ENCODE measurements around the gene CDK14. TPM values are rescaled to one million over a fixed set of nuclear protein-coding genes. Genes with fewer than 3 reads are reported as not detected.

Gene CDK14
- total and polyA plus RNA-seq, 10 of the 15 experiments (the other 5 are each of a cell fraction or from before 2014, with no cell fraction given): 6.5 to 61.3 (median 24.2) TPM

DNA sequence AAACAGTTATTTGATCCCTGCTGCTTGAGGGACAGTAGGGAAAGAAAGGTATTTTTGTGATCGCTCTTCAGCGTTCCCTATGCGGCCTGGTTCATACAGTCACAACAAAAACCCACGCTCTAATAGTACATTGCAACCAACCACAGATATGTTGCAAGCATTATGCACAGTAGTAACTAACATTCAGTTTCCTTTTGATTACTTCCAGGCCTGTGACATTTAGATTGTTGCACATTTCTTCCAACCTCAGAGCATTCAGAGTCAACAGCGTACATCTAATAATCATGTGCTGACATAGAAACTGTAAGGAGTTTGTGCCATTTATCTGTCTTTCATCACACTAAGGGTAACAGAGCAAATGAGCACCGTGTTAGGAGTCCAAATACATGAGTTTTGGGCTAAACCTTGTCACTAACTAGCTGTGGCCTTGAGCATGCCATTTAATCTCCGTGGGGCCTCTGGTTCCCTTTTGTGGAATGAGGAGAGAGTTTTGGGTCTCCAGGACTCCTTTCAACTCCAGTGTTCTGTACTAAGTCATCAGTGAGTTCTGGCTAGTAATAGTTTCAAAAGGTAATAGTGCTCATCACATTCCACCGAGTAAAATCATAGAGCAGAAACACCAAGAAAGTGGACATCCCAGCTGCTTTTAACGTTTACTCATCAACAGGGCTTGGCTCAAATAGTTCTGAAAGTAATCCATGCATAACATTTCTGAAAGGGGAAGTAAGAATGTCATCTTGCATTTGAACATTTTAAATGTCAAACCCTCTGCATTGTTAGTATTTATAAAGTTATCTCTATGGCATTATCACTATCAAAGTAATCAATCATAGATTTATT is 569.1 kb downstream of the CDK14 start:
- Histone ChIP-seq H3K9ac (ENCODE audit: control insufficient read depth, insufficient read depth, low read length) (no peak overlapping the region), H3K27me3 (replicated peaks in 1 of 2; ENCODE audit: control insufficient read depth in 2 of 2, insufficient read depth in 2 of 2, low read length in 1 of 2) (no peaks in the 10 kb centered on the region), H2AFZ (ENCODE audit: control insufficient read depth, low read depth, low read length) (no peak overlapping the region), H3K9me3 (replicated peaks; ENCODE audit: control insufficient read depth, insufficient read depth, low read length) (no peaks in the 10 kb centered on the region), H4K20me1 (ENCODE audit: control insufficient read depth, insufficient read depth) (no peaks in the 10 kb centered on the region; the same call in 1 of the 2 replicates), H3K4me2 (ENCODE audit: control insufficient read depth, insufficient read depth) (peak overlapping the region; percentile 17), H3K4me3 (no peak overlapping the region), H3K36me3 (ENCODE audit: control insufficient read depth in 2 of 2, insufficient read depth in 2 of 2, low read length in 1 of 2) (no peaks in the 10 kb centered on the region), H3K4me1 (ENCODE audit: control insufficient read depth, insufficient read depth, low read length) (peaks cover 9% of the 10 kb centered on the region), H3K79me2 (ENCODE audit: control insufficient read depth, insufficient read depth, low read length) (no peaks in the 10 kb centered on the region), H3K27ac (ENCODE audit: control insufficient read depth, insufficient read depth) (peak overlapping the region; percentile 30; the same call in 1 of the 2 replicates)
- ChIA-PET CTCF (interaction anchor here (0.5 kb wide), 1 partner anchor 408 kb away, joined by 3 read pairs; no protein-coding TSS in a partner anchor), RAD21 (ENCODE audit: unreplicated experiment) (no interaction called here), SMC1A (ENCODE audit: uncharacterized antibody, unreplicated experiment) (interaction anchor here (1.4 kb wide), 1 partner anchor 74 kb away, joined by 3 read pairs; no protein-coding TSS in a partner anchor), POLR2A (no interaction called here)
- WGBS (ENCODE audit: insufficient coverage, insufficient replicate concordance, low lambda C conversion rate, missing lambda C conversion rate): 44% methylated on average over 9 of the region's 9 CpGs
- FAIRE-seq: peak; percentile 93
- peak; percentile 92 for ATAC-seq
- no peak for TF ChIP-seq PBX3 (IDR thresholded peaks at IDR 0.05; ENCODE audit: insufficient replicate concordance, low read depth, low read length)
- TF ChIP-seq RUNX3 (IDR thresholded peaks at IDR 0.05; ENCODE audit: low read length): peak; percentile 28; the same call in 1 of the 2 replicates
- TF ChIP-seq E4F1 (IDR thresholded peaks at IDR 0.05; ENCODE audit: borderline replicate concordance, partially characterized antibody): no peak
- TF ChIP-seq GATAD2B (conservative IDR thresholded peaks at IDR 0.05; ENCODE audit: low read depth): no peak
- peak; percentile 75 for TF ChIP-seq ZBTB40 (IDR thresholded peaks at IDR 0.05; ENCODE audit: borderline replicate concordance)
- peak; percentile 68; the same call in 1 of the 2 replicates for TF ChIP-seq PAX5 (IDR thresholded peaks at IDR 0.05; ENCODE audit: borderline replicate concordance, low read depth, low read length)
- in situ Hi-C loops (cut with MboI): no loop called here
- intact Hi-C loops (cut with micrococcal nuclease; ENCODE audit: unreplicated experiment): no loop called here
- BruUV-seq (replicated peaks): no TSS peak
- peak; percentile 24 for DNase-seq (ENCODE audit: low read depth, low spot score)

Measured in GM12878 (cell line).